Cardiac muscle cell (in vitro differentiated cells and primary cell): ENCODE data around the gene GRAP2. TPM values are rescaled to one million over a fixed set of nuclear protein-coding genes. Genes with fewer than 3 reads are reported as not detected.

ENCODE experiments used
- DNase-seq, 2 donors: peaks; one replicate each; pipeline versions ENCODE4 v3.0.0 to v3.0.0-alpha.2; 2010 to 2017; ENCODE audit warnings: low read depth in 1 of 2, low spot score in 1 of 2
- H3K27ac ChIP-seq: fragments of 200-600 bp; sonication (generic); 2 replicates; pipeline ENCODE4 v1.5.1; 2016
- H3K27me3 ChIP-seq: fragments of 200-600 bp; sonication (generic); 2 replicates; pipeline ENCODE4 v1.6.0; 2016; ENCODE audit warnings: control low read depth
- H3K36me3 ChIP-seq: fragments of 200-600 bp; sonication (generic); 2 replicates; pipeline ENCODE4 v1.5.1; 2016; ENCODE audit warnings: control low read depth
- H3K4me1 ChIP-seq: fragments of 200-600 bp; sonication (generic); 2 replicates; pipeline ENCODE4 v1.8.1; 2017; ENCODE audit warnings: low read depth, mild to moderate bottlenecking, mixed run types
- H3K4me3 ChIP-seq: fragments of 200-600 bp; sonication (generic); 2 replicates; pipeline ENCODE4 v1.5.1; 2016; ENCODE audit warnings: mild to moderate bottlenecking
- H3K9me3 ChIP-seq: fragments of 200-600 bp; sonication (generic); 2 replicates; pipeline ENCODE4 v1.5.1; 2017; ENCODE audit warnings: low read depth, mild to moderate bottlenecking, control low read depth
- polyA plus RNA-seq: library from polyadenylated mRNA; unstranded; fragments of >200 nt; fragmentation: Nextera tagmentation; extraction: Ambion mirVana; gene quantifications from 2 replicates; pipeline ENCODE4 v1.2.1, GENCODE V29; 2016
- total RNA-seq: library from RNA; depleted of rRNA; stranded (reverse); fragments of >200 nt; gene quantifications from 2 replicates; pipeline ENCODE4 v1.2.3, GENCODE V29; 2016
- TF ChIP-seq, protein P1 (sequence below): IDR thresholded peaks from 2 replicates; pipeline ENCODE4 v1.5.1; 2012; ENCODE audit warnings: low read depth, mild to moderate bottlenecking, low read length

GRAP2 gene
- total and polyA plus RNA-seq, 2 experiments from 2014 or later: 0.09 TPM; not detected in 1

DNA sequence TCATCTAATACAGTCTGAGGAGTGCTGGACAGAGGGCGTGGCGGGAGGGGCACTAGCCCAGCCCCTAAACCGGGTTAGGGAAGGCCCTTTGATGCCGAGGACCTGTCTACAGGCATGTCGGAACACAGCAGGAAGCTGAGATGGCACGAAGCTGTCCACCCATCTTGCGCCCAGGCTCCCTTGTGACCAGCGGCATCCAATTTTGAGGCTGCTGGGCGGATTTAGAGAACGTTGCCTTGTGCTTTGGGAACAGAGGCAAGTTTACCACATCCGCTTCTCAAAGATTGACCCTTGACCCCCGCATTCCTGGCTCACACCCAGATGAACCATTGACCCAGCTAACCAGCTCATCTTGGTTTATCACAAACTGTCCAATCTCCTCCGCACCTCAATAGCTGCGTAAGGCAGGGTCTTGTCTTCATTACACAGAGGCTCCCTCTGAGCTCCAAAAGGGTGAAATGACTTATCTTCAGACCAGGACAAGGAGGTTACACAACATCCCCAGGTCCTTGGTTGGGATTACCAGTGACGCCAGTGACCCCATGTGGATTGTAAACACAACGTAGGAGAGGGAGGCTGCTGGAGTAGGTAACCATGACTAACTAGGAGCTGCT lies 98.4 kb downstream of the GRAP2 start:
- Histone ChIP-seq H3K27me3 (peaks cover 30% of the 10 kb centered on the region), H3K4me3 (no peak overlapping the region), H3K9me3 (no peaks in the 10 kb centered on the region), H3K36me3 (no peaks in the 10 kb centered on the region), H3K27ac (no peak overlapping the region), H3K4me1 (peaks cover 31% of the 10 kb centered on the region)
- TF ChIP-seq, protein P1, sequence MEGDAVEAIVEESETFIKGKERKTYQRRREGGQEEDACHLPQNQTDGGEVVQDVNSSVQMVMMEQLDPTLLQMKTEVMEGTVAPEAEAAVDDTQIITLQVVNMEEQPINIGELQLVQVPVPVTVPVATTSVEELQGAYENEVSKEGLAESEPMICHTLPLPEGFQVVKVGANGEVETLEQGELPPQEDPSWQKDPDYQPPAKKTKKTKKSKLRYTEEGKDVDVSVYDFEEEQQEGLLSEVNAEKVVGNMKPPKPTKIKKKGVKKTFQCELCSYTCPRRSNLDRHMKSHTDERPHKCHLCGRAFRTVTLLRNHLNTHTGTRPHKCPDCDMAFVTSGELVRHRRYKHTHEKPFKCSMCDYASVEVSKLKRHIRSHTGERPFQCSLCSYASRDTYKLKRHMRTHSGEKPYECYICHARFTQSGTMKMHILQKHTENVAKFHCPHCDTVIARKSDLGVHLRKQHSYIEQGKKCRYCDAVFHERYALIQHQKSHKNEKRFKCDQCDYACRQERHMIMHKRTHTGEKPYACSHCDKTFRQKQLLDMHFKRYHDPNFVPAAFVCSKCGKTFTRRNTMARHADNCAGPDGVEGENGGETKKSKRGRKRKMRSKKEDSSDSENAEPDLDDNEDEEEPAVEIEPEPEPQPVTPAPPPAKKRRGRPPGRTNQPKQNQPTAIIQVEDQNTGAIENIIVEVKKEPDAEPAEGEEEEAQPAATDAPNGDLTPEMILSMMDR: peak; percentile 15
- peak in 1 of 2 donors; percentile 80 for DNase-seq

DNA sequence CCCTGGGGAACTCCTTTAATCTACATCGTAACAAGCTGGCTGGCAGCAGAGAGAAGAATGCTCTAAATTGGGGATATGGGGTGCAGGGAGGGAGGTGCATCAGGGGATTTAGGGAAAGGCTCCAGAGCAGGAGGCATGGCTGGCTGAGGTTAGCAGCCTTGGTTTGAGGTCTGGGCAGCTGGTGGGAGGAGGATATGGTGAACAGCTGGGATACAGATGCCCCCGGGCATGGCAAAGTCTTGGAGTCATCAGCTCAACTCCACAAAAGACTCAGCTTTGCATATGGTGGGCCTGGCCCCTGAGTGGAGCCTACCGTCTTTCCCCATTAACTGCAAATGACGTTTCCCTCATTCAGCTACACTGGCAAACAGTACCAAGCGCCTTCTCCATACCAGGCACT lies 99.3 kb downstream of the GRAP2 start:
- Histone ChIP-seq H3K27me3 (peaks cover 21% of the 10 kb centered on the region), H3K4me3 (no peak overlapping the region), H3K9me3 (no peaks in the 10 kb centered on the region), H3K4me1 (peaks cover 34% of the 10 kb centered on the region), H3K27ac (no peak overlapping the region), H3K36me3 (no peaks in the 10 kb centered on the region)
- TF ChIP-seq, protein P1: no peak
- DNase-seq: no peak

DNA sequence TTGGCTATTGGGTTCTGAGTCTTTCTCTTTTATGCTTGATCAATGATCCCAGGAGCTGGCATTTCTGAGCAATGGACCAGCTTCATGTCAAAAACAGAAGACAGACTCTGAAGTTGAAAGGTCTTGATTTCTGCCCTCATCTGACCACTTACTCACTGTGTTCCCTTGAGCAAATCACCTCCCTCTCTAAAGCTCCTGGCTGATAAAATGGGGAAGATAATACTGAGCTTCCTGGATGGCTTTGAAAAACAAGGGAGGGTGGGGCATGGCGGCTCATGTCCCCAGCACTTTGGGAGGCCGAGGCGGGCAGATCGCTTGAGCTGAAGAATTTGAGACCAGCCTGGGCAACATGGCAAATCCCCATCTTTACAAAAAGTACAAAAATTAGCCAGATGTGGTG lies 100.2 kb downstream of the GRAP2 start:
- Histone ChIP-seq H3K27me3 (peaks cover 12% of the 10 kb centered on the region), H3K27ac (no peak overlapping the region), H3K9me3 (no peaks in the 10 kb centered on the region), H3K4me3 (no peak overlapping the region), H3K36me3 (no peaks in the 10 kb centered on the region), H3K4me1 (peaks cover 34% of the 10 kb centered on the region)
- DNase-seq: no peak
- TF ChIP-seq, protein P1: no peak

DNA sequence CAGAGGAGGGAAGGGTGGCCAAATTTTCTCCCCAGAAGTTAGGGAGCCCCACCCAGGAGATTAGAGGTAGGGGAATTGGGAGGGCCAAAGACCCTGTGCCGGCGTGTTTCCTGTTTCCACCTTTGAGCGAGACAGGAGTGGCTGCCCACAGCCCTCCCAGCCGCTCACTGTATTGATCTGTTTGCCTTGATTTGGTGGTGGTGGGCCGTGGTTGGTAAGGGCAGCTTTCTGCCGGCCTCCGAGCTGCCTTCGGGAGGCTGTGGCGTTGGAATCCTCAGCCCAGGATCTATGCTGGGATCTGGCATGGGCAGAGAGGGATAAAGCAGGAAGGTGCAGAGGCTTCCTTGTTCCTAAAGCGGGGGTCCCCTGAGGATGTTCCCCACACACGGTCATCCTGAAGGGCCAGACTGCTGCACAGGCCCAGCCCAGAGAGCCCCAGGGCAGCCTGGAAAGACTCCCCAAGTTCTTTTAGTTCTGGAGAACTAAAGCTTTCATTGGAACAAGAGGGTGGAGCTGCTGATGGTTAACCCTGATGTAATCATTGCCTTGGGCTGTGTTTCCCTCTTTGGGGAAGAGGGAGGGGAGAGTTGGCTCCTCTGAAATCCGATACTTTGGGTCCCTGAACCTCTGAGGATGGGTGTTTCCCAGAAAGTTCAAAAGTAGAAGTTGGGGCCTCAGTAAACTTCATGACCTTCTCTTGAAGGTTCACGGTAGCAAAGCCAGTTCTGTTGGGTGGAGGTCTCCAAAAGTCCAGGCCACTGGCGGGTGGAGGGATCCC lies 101.1 kb downstream of the GRAP2 start:
- Histone ChIP-seq H3K36me3 (no peaks in the 10 kb centered on the region), H3K9me3 (no peaks in the 10 kb centered on the region), H3K4me3 (no peak overlapping the region), H3K4me1 (peaks cover 34% of the 10 kb centered on the region), H3K27me3 (peaks cover 3% of the 10 kb centered on the region), H3K27ac (no peak overlapping the region)
- no peak for DNase-seq
- TF ChIP-seq, protein P1: no peak

DNA sequence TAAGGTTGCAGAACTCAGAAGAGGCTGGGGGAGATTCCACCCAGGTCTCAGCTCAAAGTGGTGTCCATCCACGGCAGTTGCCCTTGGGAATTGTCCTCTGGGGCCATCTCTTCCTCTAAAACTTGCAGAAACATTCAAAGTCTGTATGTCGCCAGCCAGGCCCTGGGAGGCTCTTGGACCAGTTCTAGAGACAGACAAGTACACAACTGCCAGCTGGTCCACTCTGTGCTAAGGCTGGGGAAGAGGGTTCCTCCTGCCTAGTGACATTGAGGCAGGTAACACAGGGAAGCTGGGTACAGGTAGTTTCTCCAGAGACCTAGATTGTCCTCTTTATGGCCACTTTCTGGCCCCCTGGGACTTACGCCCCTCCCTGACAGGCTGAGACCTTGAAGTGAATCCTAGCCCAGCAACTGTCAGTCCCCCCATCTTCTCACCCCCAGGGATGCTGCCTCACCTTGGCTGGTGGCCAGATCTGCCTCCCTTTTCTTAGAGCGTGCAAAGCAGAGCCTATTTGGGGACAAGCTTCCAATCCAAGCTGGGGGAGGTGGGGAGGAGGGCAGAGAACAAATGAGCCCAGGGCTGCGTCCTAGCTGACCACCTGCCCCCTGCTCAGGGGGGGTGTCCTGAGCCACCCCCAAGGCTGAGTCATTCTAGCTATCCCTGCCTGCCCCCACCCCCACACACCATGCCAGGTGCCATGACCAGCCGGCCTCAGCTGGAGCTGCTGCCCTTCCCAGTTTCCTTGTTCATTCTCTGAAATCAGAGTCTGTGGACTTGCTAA lies 102.2 kb downstream of the GRAP2 start:
- no peaks in the 10 kb centered on the region for H3K36me3 ChIP-seq
- H3K27ac ChIP-seq: no peak overlapping the region
- peaks cover 30% of the 10 kb centered on the region for H3K4me1 ChIP-seq
- no peak for DNase-seq
- TF ChIP-seq, protein P1: no peak
- no peak overlapping the region for H3K4me3 ChIP-seq
- peaks cover 5% of the 10 kb centered on the region for H3K27me3 ChIP-seq
- H3K9me3 ChIP-seq: no peaks in the 10 kb centered on the region
